PC-9 (cell line): ENCODE measurements around the gene TLR6. TPM values are rescaled to one million over a fixed set of nuclear protein-coding genes. Genes with fewer than 3 reads are reported as not detected.

Experiments used
- BruUV-seq: library from RNA; stranded (reverse); fragments of 400-500 nt; replicated peaks from 2 replicates; lab custom pipeline; 2021; lab: Mats Ljungman, UMichigan
- CTCF ChIA-PET: fragments of 300-600 bp; sonication (Branson Sonifier 250); formaldehyde crosslinking; loops from one replicate; lab custom pipeline; 2022; ENCODE audit warnings: antibody characterized with exemption; lab: Charles Lee
- POLR2A ChIA-PET: fragments of 300-600 bp; sonication (Branson Sonifier 250); formaldehyde crosslinking; loops from one replicate; lab custom pipeline; 2022; ENCODE audit warnings: antibody characterized with exemption; ENCODE audit not compliant: unreplicated experiment; lab: Charles Lee
- DNase-seq, 2 experiments: peaks; one replicate each; pipeline versions ENCODE4 v3.0.0 to v3.0.0-alpha.2; 2015 to 2022; ENCODE audit warnings: mixed read lengths in 1 of 2
- H2AFZ ChIP-seq: fragments of 200-600 bp; sonication (generic); 2 replicates; pipeline ENCODE4 v1.8.1; 2017; ENCODE audit warnings: antibody characterized with exemption
- H3F3A ChIP-seq: fragments of 200-600 bp; sonication (generic); 2 replicates; pipeline ENCODE4 v1.8.1; 2017; ENCODE audit warnings: antibody characterized with exemption, mild to moderate bottlenecking, low read depth; ENCODE audit not compliant: insufficient read depth
- H3K27ac ChIP-seq: fragments of 200-600 bp; sonication (generic); 2 replicates; pipeline ENCODE4 v1.6.1; 2016; ENCODE audit warnings: mixed run types
- H3K27me3 ChIP-seq: fragments of 200-600 bp; sonication (generic); 2 replicates; pipeline ENCODE4 v1.6.1; 2016; ENCODE audit warnings: low read depth, mixed run types; ENCODE audit not compliant: insufficient read depth
- H3K36me3 ChIP-seq: fragments of 200-600 bp; sonication (generic); 2 replicates; pipeline ENCODE4 v1.6.1; 2016; ENCODE audit warnings: low read depth, mixed run types
- H3K4me1 ChIP-seq: fragments of 200-600 bp; sonication (generic); replicated peaks from 2 replicates; pipeline ENCODE4 v1.6.1; 2016; ENCODE audit warnings: mixed run types; ENCODE audit not compliant: insufficient read depth
- H3K4me2 ChIP-seq: fragments of 200-600 bp; sonication (generic); 2 replicates; pipeline ENCODE4 v1.6.1; 2017; ENCODE audit warnings: mixed run types
- H3K4me3 ChIP-seq: fragments of 200-600 bp; sonication (generic); 2 replicates; pipeline ENCODE4 v1.6.1; 2016; ENCODE audit warnings: mixed run types
- H3K79me2 ChIP-seq: fragments of 200-600 bp; sonication (generic); 2 replicates; pipeline ENCODE4 v1.6.1; 2017; ENCODE audit warnings: low read depth, mixed run types
- H3K9me2 ChIP-seq: fragments of 200-600 bp; sonication (generic); 2 replicates; pipeline ENCODE4 v1.8.1; 2017; ENCODE audit warnings: mild to moderate bottlenecking; ENCODE audit not compliant: insufficient read depth
- H3K9me3 ChIP-seq: fragments of 200-600 bp; sonication (generic); 2 replicates; pipeline ENCODE4 v1.8.1; 2016; ENCODE audit warnings: low read depth; ENCODE audit not compliant: insufficient read depth
- H4K20me1 ChIP-seq: fragments of 200-600 bp; sonication (generic); 2 replicates; pipeline ENCODE4 v1.8.1; 2017; ENCODE audit not compliant: insufficient read depth
- EZH2 ChIP-seq: fragments of 200-600 bp; sonication (generic); IDR thresholded peaks from 2 replicates; pipeline ENCODE4 v1.8.0; 2017; ENCODE audit warnings: antibody characterized with exemption, low read depth
- intact Hi-C: fragments of 100-400 bp; cut with micrococcal nuclease; formaldehyde crosslinking; loops from one replicate; pipeline ENCODE4 v1.10.0; 2022; ENCODE audit not compliant: unreplicated experiment
- total RNA-seq: library from RNA; stranded (reverse); gene quantifications from 2 replicates; pipeline ENCODE4 v1.2.3, GENCODE V29; 2021
- TF ChIP-seq, protein P1 (sequence below): fragments of 200-600 bp; sonication (generic); conservative IDR thresholded peaks from 2 replicates; pipeline ENCODE4 v1.6.1; 2017; ENCODE audit warnings: mixed run types, antibody characterized with exemption, mild to moderate bottlenecking, moderate library complexity

TLR6 gene
- total RNA-seq, 1 experiment from 2014 or later, result 9.3 TPM

DNA sequence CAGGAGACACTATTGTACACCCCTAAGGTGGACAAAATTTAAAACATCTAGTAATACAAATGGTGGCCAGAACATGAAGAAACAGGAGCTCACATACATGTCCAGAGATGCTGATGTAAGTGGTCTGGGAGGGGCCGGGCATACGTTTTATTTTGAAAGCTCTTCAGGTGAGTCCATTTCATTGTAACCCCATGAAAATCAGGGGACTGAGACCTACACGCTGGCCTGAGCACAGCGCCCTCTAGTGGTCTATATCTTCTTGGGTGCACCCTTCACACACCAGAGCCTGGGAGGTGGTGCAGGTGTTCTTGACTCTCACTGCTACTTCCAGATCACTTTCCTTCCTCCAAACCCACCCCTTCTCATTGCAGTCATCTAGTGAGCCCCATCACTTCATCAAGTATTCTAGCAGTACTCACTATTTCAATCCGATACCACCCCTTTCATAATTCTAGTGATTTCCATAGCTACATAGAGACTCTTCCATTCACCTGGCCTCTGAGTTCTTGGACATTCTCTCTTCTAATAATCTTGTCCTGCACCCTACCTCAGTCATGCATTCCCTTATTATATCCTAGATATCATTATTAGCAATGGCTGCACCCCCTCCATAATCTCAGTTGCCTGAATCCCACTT is 4.3 kb upstream of the TLR6 start:
- intact Hi-C loops, result no loop called here
- no peak overlapping the region for H2AFZ ChIP-seq
- TF ChIP-seq, protein P1, sequence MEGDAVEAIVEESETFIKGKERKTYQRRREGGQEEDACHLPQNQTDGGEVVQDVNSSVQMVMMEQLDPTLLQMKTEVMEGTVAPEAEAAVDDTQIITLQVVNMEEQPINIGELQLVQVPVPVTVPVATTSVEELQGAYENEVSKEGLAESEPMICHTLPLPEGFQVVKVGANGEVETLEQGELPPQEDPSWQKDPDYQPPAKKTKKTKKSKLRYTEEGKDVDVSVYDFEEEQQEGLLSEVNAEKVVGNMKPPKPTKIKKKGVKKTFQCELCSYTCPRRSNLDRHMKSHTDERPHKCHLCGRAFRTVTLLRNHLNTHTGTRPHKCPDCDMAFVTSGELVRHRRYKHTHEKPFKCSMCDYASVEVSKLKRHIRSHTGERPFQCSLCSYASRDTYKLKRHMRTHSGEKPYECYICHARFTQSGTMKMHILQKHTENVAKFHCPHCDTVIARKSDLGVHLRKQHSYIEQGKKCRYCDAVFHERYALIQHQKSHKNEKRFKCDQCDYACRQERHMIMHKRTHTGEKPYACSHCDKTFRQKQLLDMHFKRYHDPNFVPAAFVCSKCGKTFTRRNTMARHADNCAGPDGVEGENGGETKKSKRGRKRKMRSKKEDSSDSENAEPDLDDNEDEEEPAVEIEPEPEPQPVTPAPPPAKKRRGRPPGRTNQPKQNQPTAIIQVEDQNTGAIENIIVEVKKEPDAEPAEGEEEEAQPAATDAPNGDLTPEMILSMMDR, result peak; percentile 81
- no peak for TF ChIP-seq EZH2
- no peaks in the 10 kb centered on the region for H3K27me3 ChIP-seq
- peak in 1 of 2 experiments; percentile 18 for DNase-seq
- no peaks in the 10 kb centered on the region for H4K20me1 ChIP-seq
- POLR2A ChIA-PET, result interaction anchor here (0.6 kb wide), 1 partner anchor 813 kb away, joined by 4 read pairs; no protein-coding TSS in a partner anchor
- H3K27ac ChIP-seq, result no peak overlapping the region
- H3K4me3 ChIP-seq, result no peak overlapping the region
- peaks cover 17% of the 10 kb centered on the region for H3F3A ChIP-seq
- no peak overlapping the region for H3K4me2 ChIP-seq
- H3K9me2 ChIP-seq, result no peaks in the 10 kb centered on the region
- H3K9me3 ChIP-seq, result no peaks in the 10 kb centered on the region
- no TSS peak for BruUV-seq
- H3K4me1 ChIP-seq, result peaks cover 26% of the 10 kb centered on the region
- no peaks in the 10 kb centered on the region for H3K36me3 ChIP-seq
- CTCF ChIA-PET, result interaction anchor here (0.6 to 1.3 kb wide), 4 partner anchors 47 to 681 kb away, joined by 3 to 4 read pairs (median 4); partner anchors contain the start of gene TLR10
- H3K79me2 ChIP-seq, result no peaks in the 10 kb centered on the region

GRCh38 chr4:38859501-38859900 is 2.9 kb upstream of the TLR6 start:
- Histone ChIP-seq H2AFZ (no peak overlapping the region), H3F3A (peaks cover 17% of the 10 kb centered on the region), H3K9me3 (no peaks in the 10 kb centered on the region; the same call in 1 of the 2 replicates), H3K4me3 (no peak overlapping the region), H3K4me2 (no peak overlapping the region), H3K27ac (peak overlapping the region; percentile 93; the same call in 1 of the 2 replicates), H3K9me2 (no peaks in the 10 kb centered on the region), H3K27me3 (no peaks in the 10 kb centered on the region), H4K20me1 (no peaks in the 10 kb centered on the region), H3K36me3 (no peaks in the 10 kb centered on the region), H3K4me1 (peaks cover 26% of the 10 kb centered on the region), H3K79me2 (no peaks in the 10 kb centered on the region)
- CTCF ChIA-PET, result no interaction called here
- no TSS peak for BruUV-seq
- POLR2A ChIA-PET, result no interaction called here
- TF ChIP-seq, protein P1, result no peak
- no peak for TF ChIP-seq EZH2
- no peak for DNase-seq
- intact Hi-C loops, result loop anchor here (5.0 to 10.0 kb wide), 4 partner anchors 57 to 795 kb away; partner anchors contain the start of gene TLR1

GRCh38 chr4:38858097-38858420 is 1.4 kb upstream of the TLR6 start:
- no peaks in the 10 kb centered on the region; the same call in 1 of the 2 replicates for H3K9me3 ChIP-seq
- ChIA-PET CTCF (interaction anchor here (0.7 kb wide), 1 partner anchor 907 kb away, joined by 4 read pairs; no protein-coding TSS in a partner anchor), POLR2A (no interaction called here)
- TSS peak; percentile 87 for BruUV-seq
- no peaks in the 10 kb centered on the region for H3K9me2 ChIP-seq
- H3K4me2 ChIP-seq, result peak overlapping the region; percentile 68
- TF ChIP-seq, protein P1, result no peak
- no peak for TF ChIP-seq EZH2
- no peaks in the 10 kb centered on the region for H3K27me3 ChIP-seq
- H3F3A ChIP-seq, result peaks cover 17% of the 10 kb centered on the region
- no peaks in the 10 kb centered on the region for H3K79me2 ChIP-seq
- no peaks in the 10 kb centered on the region for H3K36me3 ChIP-seq
- intact Hi-C loops, result loop anchor here (5.0 to 10.0 kb wide), 4 partner anchors 56 to 793 kb away; partner anchors contain the start of gene TLR1
- H3K27ac ChIP-seq, result peak overlapping the region; percentile 93
- no peak for DNase-seq
- peaks cover 26% of the 10 kb centered on the region for H3K4me1 ChIP-seq
- H2AFZ ChIP-seq, result peak overlapping the region; percentile 31
- H4K20me1 ChIP-seq, result no peaks in the 10 kb centered on the region
- no peak overlapping the region; the same call in 1 of the 2 replicates for H3K4me3 ChIP-seq
